Measurements from ENCODE around the gene GTF2F2. TPM values are rescaled to one million over a fixed set of nuclear protein-coding genes. Genes with fewer than 3 reads are reported as not detected.

The GTF2F2 gene
- total and polyA plus RNA-seq, 8 donors = 8.7 to 30.7 (median 16.2) TPM

DNA sequence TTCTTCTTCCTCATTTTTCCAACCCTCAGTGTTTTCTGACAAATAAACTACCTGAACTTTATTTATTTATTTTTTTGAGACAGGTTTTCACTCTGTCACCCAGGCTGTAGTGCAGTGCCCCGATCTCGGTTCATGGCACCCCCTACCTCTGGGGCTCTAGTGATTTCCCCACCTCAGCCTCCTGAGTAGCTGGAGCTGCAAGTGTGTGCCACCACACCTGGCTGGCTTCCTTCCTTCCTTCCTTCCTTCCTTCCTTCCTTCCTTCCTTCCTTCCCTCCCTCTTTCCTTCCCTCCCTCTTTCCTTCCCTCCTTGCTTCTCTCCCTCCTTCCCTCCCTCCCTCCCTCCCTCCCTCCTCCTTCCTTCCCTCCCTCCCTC, 48.2 kb downstream of the GTF2F2 start:
- intact Hi-C loops (cut with DNase I; ENCODE audit: low total_unique reads) = no loop called here
- Histone ChIP-seq H3K4me1 (peaks cover 0 to 19% (median 10%) of the 10 kb centered on the region in 4 donors), H3K9me3 (no peaks in the 10 kb centered on the region), H3K36me3 (peaks cover 0 to 6% (median 5%) of the 10 kb centered on the region in 4 donors), H3K4me3 (no peak overlapping the region), H3K27me3 (no peaks in the 10 kb centered on the region), H3K27ac (peak overlapping the region; percentile 40 to 73 (median 60))
- DNase-seq = no peak
- 51 to 95% (median 61%) methylated on average over 2 of the region's 2 CpGs for WGBS, 5 donors
- TF ChIP-seq POLR2AphosphoS5 (IDR thresholded peaks at IDR 0.05) (no peak), POLR2A (IDR thresholded peaks at IDR 0.05) (no peak), EP300 (IDR thresholded peaks at IDR 0.05) (no peak)
- TF ChIP-seq, protein P1, sequence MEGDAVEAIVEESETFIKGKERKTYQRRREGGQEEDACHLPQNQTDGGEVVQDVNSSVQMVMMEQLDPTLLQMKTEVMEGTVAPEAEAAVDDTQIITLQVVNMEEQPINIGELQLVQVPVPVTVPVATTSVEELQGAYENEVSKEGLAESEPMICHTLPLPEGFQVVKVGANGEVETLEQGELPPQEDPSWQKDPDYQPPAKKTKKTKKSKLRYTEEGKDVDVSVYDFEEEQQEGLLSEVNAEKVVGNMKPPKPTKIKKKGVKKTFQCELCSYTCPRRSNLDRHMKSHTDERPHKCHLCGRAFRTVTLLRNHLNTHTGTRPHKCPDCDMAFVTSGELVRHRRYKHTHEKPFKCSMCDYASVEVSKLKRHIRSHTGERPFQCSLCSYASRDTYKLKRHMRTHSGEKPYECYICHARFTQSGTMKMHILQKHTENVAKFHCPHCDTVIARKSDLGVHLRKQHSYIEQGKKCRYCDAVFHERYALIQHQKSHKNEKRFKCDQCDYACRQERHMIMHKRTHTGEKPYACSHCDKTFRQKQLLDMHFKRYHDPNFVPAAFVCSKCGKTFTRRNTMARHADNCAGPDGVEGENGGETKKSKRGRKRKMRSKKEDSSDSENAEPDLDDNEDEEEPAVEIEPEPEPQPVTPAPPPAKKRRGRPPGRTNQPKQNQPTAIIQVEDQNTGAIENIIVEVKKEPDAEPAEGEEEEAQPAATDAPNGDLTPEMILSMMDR (IDR thresholded peaks at IDR 0.05) = no peak

DNA sequence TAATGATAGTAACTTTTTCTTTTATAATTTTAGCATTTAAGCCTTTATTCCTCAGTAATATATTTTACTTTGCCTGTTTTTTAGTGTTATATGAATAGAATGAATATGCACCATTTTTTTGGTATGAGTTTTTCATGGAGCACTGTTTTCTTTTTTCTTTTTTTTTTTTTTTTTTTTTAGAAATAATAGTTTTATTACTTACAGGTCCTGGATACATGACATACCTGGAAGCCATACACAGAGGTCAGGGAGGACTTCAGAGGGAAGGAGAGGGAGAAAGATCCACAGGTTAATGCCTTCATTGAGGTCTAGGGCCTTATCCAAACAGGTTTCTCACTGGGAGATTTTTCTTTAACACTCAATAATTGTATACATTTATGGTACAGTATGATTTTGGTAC, 54.2 kb downstream of the GTF2F2 start:
- no peak overlapping the region for H3K4me3 ChIP-seq
- no peak overlapping the region for H3K27ac ChIP-seq
- TF ChIP-seq, protein P1 (IDR thresholded peaks at IDR 0.05) = no peak
- TF ChIP-seq POLR2A (IDR thresholded peaks at IDR 0.05) (no peak), POLR2AphosphoS5 (IDR thresholded peaks at IDR 0.05) (no peak), EP300 (IDR thresholded peaks at IDR 0.05) (no peak)
- DNase-seq = no peak
- peaks cover 0 to 3% (median 0%) of the 10 kb centered on the region in 4 donors for H3K36me3 ChIP-seq
- H3K27me3 ChIP-seq = no peaks in the 10 kb centered on the region
- H3K4me1 ChIP-seq = peaks cover 0 to 11% (median 0%) of the 10 kb centered on the region in 4 donors
- no peaks in the 10 kb centered on the region for H3K9me3 ChIP-seq
- intact Hi-C loops (cut with DNase I; ENCODE audit: low total_unique reads) = no loop called here

DNA sequence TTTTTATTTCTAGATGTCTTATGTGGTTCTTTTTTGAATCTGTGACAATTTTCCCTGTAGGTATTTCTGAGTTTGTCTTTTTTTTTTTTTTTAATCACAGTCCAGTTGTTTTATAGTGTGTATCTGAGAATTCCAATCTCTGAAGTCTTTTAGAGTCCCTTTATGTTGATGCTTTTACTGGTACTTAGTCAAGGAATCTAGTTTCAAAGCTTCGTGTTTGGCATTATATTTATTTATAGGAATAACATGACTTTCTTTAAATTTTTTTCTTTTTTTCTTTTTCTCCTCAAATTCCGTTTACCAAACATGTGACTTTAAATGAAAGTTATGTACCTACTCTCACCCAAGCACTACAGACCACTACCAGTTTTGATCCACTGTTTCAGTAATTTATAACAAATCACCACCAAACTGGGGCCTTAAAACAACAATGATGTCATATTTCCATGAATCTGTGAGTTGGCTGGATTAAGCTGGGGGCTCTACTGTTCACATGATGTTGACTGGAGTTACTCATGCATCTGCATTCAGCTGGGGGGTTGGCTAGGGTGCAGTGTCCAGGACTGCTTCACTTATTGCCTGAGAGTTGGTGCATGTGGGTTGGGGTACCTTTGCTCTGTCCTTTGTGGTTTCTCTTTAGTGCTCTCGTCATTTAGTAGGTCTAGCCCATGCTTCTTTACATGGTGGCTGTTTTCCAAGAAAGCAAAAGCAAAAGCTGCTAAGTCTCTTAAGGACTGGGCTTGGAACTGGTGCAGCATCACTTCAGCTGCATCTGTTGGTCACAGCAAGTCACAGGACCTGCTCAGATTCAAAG, 58.2 kb downstream of the GTF2F2 start:
- Histone ChIP-seq H3K27ac (no peak overlapping the region), H3K36me3 (peaks cover 0 to 8% (median 2%) of the 10 kb centered on the region in 4 donors), H3K27me3 (no peaks in the 10 kb centered on the region), H3K4me3 (no peak overlapping the region), H3K9me3 (no peaks in the 10 kb centered on the region), H3K4me1 (peaks cover 0 to 11% (median 0%) of the 10 kb centered on the region in 4 donors)
- WGBS, 5 donors = 67 to 85% (median 77%) methylated on average over 3 of the region's 3 CpGs
- intact Hi-C loops (cut with DNase I; ENCODE audit: low total_unique reads) = no loop called here
- TF ChIP-seq POLR2A (IDR thresholded peaks at IDR 0.05) (no peak), POLR2AphosphoS5 (IDR thresholded peaks at IDR 0.05) (no peak), EP300 (IDR thresholded peaks at IDR 0.05) (no peak)
- TF ChIP-seq, protein P1 (IDR thresholded peaks at IDR 0.05) = no peak
- peak in 1 of 2 donors; percentile 40 for DNase-seq

DNA sequence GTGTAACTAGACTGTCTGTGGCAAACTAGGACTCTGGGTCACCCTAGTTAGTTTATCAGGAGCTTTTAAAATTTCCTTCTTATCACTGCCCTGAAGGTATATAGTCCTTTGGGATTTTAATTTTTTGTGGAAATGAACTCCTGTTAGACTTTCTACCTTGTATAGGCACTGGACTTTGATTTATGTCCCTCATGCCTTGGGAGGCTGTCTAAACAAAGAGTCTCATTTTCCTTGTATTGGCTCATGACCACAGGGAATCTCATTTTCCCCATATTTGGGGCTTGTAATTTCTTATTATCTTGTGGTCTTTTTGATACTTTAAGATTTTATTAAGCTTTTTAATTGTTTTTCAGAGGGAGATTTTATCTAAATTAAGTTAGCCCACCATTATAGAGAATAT, 59.1 kb downstream of the GTF2F2 start:
- H3K27ac ChIP-seq = no peak overlapping the region
- no peaks in the 10 kb centered on the region for H3K27me3 ChIP-seq
- H3K4me1 ChIP-seq = peaks cover 0 to 11% (median 0%) of the 10 kb centered on the region in 4 donors
- H3K36me3 ChIP-seq = peaks cover 0 to 17% (median 10%) of the 10 kb centered on the region in 4 donors
- H3K9me3 ChIP-seq = no peaks in the 10 kb centered on the region
- TF ChIP-seq POLR2AphosphoS5 (IDR thresholded peaks at IDR 0.05) (no peak), POLR2A (IDR thresholded peaks at IDR 0.05) (no peak), EP300 (IDR thresholded peaks at IDR 0.05) (no peak)
- TF ChIP-seq, protein P1 (IDR thresholded peaks at IDR 0.05) = no peak
- H3K4me3 ChIP-seq = no peak overlapping the region
- DNase-seq = peak in 1 of 2 donors; percentile 15
- intact Hi-C loops (cut with DNase I; ENCODE audit: low total_unique reads) = no loop called here

Data from stomach (tissue), 9 donors.